Measurements from ENCODE around the gene CFAP54. TPM values are rescaled to one million over a fixed set of nuclear protein-coding genes. Genes with fewer than 3 reads are reported as not detected.
A peak's percentile ranks its signal among the peaks of the same experiment; 100 is the strongest.

The CFAP54 gene
- total RNA-seq, 4 donors from 2014 or later, result 3.0 to 5.4 (median 4.1) TPM

DNA sequence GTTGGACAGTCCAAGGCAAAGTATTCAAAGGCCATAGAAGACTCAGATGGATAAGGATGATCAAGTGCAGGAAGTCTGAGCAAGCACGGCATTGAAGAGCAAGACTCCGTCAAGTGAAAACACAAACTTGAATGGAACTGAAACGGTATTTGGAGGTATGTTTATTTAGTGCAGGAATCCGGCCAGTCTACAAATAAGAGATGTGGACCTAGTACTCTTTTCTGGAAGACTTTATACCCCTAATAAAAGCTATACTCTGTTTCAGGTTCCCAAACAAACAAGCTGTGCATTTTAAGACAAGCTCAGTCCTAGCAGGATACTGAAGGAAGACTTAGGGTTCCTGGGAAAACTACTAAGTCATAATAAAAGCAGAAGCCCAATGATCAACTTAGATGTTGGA lies 316.9 kb downstream of the CFAP54 start:
- Histone ChIP-seq H3K36me3 (no peaks in the 10 kb centered on the region), H3K4me1 (no peaks in the 10 kb centered on the region), H3K27me3 (no peaks in the 10 kb centered on the region), H3K27ac (no peak overlapping the region), H3K9me3 (no peaks in the 10 kb centered on the region), H3K4me3 (replicated peaks in 1 of 3) (no peak overlapping the region)
- 39 to 44% methylated on average over 4 of the region's 4 CpGs for WGBS, 2 donors
- intact Hi-C loops (cut with DNase I), result no loop called here
- no peak for DNase-seq
- no peak for TF ChIP-seq POLR2A (IDR thresholded peaks at IDR 0.05)
- TF ChIP-seq, protein P1, sequence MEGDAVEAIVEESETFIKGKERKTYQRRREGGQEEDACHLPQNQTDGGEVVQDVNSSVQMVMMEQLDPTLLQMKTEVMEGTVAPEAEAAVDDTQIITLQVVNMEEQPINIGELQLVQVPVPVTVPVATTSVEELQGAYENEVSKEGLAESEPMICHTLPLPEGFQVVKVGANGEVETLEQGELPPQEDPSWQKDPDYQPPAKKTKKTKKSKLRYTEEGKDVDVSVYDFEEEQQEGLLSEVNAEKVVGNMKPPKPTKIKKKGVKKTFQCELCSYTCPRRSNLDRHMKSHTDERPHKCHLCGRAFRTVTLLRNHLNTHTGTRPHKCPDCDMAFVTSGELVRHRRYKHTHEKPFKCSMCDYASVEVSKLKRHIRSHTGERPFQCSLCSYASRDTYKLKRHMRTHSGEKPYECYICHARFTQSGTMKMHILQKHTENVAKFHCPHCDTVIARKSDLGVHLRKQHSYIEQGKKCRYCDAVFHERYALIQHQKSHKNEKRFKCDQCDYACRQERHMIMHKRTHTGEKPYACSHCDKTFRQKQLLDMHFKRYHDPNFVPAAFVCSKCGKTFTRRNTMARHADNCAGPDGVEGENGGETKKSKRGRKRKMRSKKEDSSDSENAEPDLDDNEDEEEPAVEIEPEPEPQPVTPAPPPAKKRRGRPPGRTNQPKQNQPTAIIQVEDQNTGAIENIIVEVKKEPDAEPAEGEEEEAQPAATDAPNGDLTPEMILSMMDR (IDR thresholded peaks at IDR 0.05), result no peak

DNA sequence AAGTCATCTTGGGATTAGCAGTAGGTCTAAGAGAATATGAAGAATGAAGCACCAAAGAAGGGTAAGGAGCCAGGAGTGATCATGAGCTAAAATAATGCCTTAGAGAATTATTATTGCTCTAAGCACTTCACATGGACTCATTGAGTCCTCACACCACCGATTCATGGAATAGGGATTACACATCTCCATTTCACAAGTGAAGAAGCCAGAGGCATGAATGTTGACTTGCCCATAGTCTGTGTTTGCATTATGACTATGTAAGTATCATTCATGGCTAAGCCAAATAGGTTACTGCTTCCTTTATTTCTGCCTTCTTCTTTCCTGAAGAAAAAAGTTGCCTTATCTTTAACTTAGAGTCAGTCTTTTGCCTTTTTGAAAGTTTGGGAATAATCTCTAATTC lies 318.4 kb downstream of the CFAP54 start:
- H3K36me3 ChIP-seq, result no peaks in the 10 kb centered on the region
- DNase-seq, result no peak
- no peak for TF ChIP-seq POLR2A (IDR thresholded peaks at IDR 0.05)
- TF ChIP-seq, protein P1 (IDR thresholded peaks at IDR 0.05), result no peak
- no peak overlapping the region for H3K4me3 ChIP-seq (replicated peaks in 1 of 3)
- no peaks in the 10 kb centered on the region for H3K4me1 ChIP-seq
- intact Hi-C loops (cut with DNase I), result no loop called here
- no peak overlapping the region for H3K27ac ChIP-seq
- no peaks in the 10 kb centered on the region for H3K27me3 ChIP-seq
- H3K9me3 ChIP-seq, result no peaks in the 10 kb centered on the region
- 83 to 86% methylated on average over 1 of the region's 1 CpG for WGBS, 2 donors

DNA sequence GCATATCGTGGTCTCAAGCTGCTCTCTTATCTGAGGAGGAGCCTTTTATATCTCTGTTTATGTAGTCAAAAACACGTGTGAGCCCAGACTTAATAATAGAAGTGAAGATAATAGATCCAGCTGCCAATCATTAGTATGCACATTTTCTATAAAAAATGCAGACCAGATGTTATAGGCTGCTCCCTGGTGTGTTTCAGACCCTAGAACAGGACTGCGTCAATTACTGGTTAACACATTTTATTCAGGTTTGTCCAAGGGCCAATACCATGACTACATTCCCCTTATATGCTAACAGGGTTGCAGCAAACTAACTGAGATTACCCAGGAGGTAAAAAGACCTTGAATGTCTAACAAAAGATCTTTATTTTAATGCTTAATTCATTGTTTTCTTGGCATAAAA lies 319.2 kb downstream of the CFAP54 start:
- no peaks in the 10 kb centered on the region for H3K9me3 ChIP-seq
- H3K4me3 ChIP-seq (replicated peaks in 1 of 3), result no peak overlapping the region
- no peaks in the 10 kb centered on the region for H3K27me3 ChIP-seq
- TF ChIP-seq, protein P1 (IDR thresholded peaks at IDR 0.05), result no peak
- TF ChIP-seq POLR2A (IDR thresholded peaks at IDR 0.05), result no peak
- 63 to 70% methylated on average over 3 of the region's 3 CpGs for WGBS, 2 donors
- H3K36me3 ChIP-seq, result no peaks in the 10 kb centered on the region
- H3K27ac ChIP-seq, result no peak overlapping the region
- DNase-seq, result no peak
- intact Hi-C loops (cut with DNase I), result no loop called here
- no peaks in the 10 kb centered on the region for H3K4me1 ChIP-seq

DNA sequence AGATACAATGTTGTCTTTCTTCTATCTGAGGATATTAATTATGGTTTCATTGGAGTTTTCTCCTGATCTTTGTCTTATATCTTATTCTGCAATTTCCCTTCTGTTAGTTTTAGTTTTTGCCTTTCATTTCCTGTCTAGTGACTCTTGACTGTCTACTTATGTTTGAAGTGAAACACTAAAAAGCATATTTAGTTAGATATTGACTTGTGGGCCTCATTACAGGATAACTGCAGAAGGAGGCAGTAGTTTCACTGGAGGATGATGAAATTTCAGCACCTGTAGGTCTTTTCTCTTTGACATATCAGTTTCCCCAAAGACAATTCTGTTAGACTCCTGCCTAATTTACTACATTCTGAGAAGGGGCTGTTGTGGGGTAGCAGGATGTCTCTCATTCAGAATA lies 320.1 kb downstream of the CFAP54 start:
- Histone ChIP-seq H3K4me3 (replicated peaks in 1 of 3) (no peak overlapping the region), H3K4me1 (no peaks in the 10 kb centered on the region), H3K27ac (no peak overlapping the region), H3K9me3 (no peaks in the 10 kb centered on the region), H3K27me3 (no peaks in the 10 kb centered on the region), H3K36me3 (no peaks in the 10 kb centered on the region)
- intact Hi-C loops (cut with DNase I), result no loop called here
- no peak for TF ChIP-seq POLR2A (IDR thresholded peaks at IDR 0.05)
- TF ChIP-seq, protein P1 (IDR thresholded peaks at IDR 0.05), result no peak
- no peak for DNase-seq

DNA sequence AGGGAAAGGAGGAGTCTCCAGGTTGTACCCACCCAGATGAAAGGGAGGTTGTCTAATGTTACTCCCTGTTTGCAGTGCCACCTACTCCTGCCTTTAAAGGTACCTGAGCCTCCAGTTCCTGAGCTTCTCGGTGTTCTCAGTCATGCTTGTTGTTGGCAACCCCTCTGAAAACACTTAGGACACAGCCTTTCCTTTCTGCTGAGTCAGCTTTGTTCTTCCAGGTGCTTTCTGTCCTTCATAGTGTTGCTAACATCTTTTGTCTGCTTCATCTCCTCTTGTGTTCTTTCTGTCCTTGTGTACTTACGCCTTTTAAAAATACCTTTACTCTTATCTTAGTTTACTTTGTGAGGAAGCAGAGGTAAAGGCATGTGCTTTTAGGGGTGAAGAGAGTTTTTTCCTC lies 320.7 kb downstream of the CFAP54 start:
- TF ChIP-seq POLR2A (IDR thresholded peaks at IDR 0.05), result no peak
- TF ChIP-seq, protein P1 (IDR thresholded peaks at IDR 0.05), result no peak
- no peaks in the 10 kb centered on the region for H3K27me3 ChIP-seq

More for the DNA sequence above, 320.7 kb downstream of the CFAP54 start:
- 33 to 44% methylated on average over 2 of the region's 2 CpGs for WGBS, 2 donors
- H3K36me3 ChIP-seq, result no peaks in the 10 kb centered on the region
- peak; percentile 13 to 33 for DNase-seq
- no peaks in the 10 kb centered on the region for H3K9me3 ChIP-seq
- no peak overlapping the region for H3K4me3 ChIP-seq (replicated peaks in 1 of 3)
- H3K4me1 ChIP-seq, result no peaks in the 10 kb centered on the region
- H3K27ac ChIP-seq, result no peak overlapping the region
- intact Hi-C loops (cut with DNase I), result no loop called here

All from thyroid gland (tissue), 4 donors.